GM13976 (cell line): Measurements from ENCODE around the gene PASK.
A peak's percentile ranks its signal among the peaks of the same experiment; 100 is the strongest.

Source experiments
- DNase-seq: peaks from one replicate; pipeline ENCODE4 v3.0.0; 2012; ENCODE audit warnings: low spot score
- in situ Hi-C: fragments of 300-500 bp; cut with MboI; formaldehyde crosslinking; loops from one replicate; pipeline ENCODE4 v1.12.0; 2022; ENCODE audit warnings: low sequenced_read_pairs, mixed read lengths, inconsistent platforms; ENCODE audit not compliant: unreplicated experiment
- TF ChIP-seq, protein P1 (sequence below): IDR thresholded peaks from 2 replicates; pipeline ENCODE4 v1.5.1; 2012; ENCODE audit warnings: borderline replicate concordance, mild to moderate bottlenecking; ENCODE audit not compliant: insufficient read depth; ENCODE audit errors: extremely low read depth, missing control alignments, control extremely low read depth

Gene PASK

DNA sequence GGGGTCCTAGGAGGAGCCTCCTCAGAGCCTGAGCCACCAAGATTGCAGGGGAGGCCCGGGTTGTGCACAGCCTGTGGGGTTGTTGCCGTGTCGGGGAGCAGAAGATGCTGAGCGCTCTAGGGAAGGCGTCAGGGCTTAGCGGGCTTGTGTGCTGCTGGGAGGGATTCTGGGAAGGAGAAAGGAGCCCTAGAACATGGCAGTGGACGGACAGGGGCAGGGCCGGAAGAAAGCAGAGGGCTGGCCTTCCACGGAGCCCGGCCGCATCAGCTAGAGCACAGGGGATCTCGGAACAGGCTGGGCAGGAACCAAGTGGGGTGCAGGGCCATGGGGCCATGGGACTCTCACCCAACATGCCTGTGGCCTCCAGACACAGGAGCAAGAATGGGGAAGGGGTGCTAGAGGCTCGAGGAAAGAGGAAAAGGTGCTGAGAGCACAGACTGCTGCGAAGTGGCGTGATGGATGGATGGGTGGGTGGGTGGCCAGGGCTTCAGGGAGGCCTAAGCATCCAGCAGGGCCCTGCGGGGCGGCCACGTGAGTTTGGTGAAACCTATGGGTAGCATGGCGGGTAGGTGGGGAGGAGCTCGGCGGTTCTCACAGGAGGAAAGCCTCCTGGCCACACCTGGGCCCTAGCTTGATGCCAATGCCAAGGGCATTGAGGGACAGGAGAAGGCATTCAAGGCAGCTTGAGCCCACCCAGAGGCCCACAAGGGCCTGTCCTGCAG lies 82.9 kb downstream of the PASK start:
- DNase-seq = peak; percentile 27
- TF ChIP-seq, protein P1, sequence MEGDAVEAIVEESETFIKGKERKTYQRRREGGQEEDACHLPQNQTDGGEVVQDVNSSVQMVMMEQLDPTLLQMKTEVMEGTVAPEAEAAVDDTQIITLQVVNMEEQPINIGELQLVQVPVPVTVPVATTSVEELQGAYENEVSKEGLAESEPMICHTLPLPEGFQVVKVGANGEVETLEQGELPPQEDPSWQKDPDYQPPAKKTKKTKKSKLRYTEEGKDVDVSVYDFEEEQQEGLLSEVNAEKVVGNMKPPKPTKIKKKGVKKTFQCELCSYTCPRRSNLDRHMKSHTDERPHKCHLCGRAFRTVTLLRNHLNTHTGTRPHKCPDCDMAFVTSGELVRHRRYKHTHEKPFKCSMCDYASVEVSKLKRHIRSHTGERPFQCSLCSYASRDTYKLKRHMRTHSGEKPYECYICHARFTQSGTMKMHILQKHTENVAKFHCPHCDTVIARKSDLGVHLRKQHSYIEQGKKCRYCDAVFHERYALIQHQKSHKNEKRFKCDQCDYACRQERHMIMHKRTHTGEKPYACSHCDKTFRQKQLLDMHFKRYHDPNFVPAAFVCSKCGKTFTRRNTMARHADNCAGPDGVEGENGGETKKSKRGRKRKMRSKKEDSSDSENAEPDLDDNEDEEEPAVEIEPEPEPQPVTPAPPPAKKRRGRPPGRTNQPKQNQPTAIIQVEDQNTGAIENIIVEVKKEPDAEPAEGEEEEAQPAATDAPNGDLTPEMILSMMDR = no peak
- in situ Hi-C loops = no loop called here

GRCh38 chr2:241065355-241065803 lies 83.9 kb downstream of the PASK start:
- TF ChIP-seq, protein P1 = no peak
- in situ Hi-C loops = no loop called here
- DNase-seq = peak; percentile 29

DNA sequence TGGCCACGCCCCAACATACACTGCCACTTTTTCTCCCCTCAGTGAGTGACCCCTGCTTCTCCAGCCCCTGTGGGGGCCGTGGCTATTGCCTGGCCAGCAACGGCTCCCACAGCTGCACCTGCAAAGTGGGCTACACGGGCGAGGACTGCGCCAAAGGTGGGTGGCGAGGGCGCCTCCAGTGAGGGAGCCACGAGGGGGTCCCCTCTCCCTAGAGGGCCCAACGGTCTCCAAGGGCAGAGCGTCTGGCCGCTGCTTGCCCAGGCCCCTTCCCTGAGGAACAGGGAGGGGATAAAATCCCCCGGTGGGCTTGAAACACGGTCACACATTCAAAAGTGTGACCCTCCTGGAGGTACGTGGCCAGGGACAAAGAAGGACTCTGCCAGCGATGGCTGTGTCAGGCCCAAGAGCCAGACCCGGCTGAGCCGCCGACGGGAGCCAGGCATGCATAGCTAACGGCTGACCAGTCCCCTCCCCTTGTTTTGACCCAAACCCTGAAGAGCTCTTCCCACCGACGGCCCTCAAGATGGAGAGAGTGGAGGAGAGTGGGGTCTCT lies 84.4 kb downstream of the PASK start:
- peak; percentile 22 for DNase-seq
- TF ChIP-seq, protein P1 = no peak
- in situ Hi-C loops = no loop called here

- in situ Hi-C loops = no loop called here
- DNase-seq = peak; percentile 78
Measured at GRCh38 chr2:241064008-241064801, 85.1 kb downstream of the PASK start.

GRCh38 chr2:241063587-241063986 lies 85.7 kb downstream of the PASK start:
- in situ Hi-C loops = no loop called here

More at GRCh38 chr2:241064008-241064801, 85.1 kb downstream of the PASK start:
- TF ChIP-seq, protein P1 = no peak

DNA sequence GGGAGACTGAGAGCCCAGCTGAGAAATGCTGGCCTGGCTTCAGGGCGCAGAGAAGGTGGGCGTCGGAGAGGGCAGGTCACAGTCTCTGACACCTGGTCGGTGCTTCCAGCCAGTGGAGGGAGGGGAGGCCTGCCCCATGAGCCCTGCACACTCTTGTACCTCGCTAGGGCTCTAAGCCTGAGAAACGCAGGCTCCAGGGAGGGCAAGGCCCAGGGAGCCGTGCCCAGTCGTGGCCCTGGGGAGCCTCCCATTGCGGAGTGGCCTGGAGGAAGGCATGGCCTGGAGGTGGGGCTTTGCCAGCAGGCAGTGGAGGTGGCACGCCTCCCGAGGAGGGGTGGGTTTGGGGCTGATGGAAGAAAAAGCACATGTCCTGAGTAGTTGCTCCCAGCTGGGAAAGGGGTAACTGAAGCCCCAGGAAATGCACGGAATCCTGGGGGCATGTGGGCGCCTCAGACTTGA lies 86.2 kb downstream of the PASK start:
- DNase-seq = peak; percentile 32
- in situ Hi-C loops = no loop called here
- TF ChIP-seq, protein P1 = no peak

More at GRCh38 chr2:241063587-241063986, 85.7 kb downstream of the PASK start:
- TF ChIP-seq, protein P1 = no peak
- peak; percentile 55 for DNase-seq
